ENCODE results near the gene RAI2.

Gene RAI2

DNA sequence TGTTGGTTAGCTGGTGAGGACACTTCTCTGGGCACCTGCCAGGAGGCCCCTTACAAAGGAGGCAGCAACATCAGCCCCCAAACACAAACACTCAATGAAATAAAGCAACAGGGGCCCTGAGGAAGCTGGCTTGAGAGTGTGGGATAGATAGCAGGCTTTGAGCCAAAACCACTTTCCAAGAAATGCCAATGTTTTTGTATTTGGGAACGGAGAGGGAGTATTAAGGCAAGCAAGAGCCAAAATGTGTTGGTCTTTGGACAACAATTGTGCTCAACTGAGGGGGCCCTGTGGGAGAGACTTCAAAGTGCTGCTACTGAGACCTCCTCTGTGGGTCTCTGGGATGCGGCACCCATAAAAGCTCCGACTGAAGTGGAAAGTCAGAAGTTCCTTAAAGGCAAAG, 41.0 kb downstream of the RAI2 start:
- no peak overlapping the region for H3K4me3 ChIP-seq (ENCODE audit: low read depth, low read length)
- no peak for TF ChIP-seq POLR2A (IDR thresholded peaks at IDR 0.05; ENCODE audit: extremely low read depth, insufficient read length)
- TF ChIP-seq, protein P1, sequence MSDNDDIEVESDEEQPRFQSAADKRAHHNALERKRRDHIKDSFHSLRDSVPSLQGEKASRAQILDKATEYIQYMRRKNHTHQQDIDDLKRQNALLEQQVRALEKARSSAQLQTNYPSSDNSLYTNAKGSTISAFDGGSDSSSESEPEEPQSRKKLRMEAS (IDR thresholded peaks at IDR 0.05; ENCODE audit: low read depth, low read length): no peak
- TF ChIP-seq, protein P2, sequence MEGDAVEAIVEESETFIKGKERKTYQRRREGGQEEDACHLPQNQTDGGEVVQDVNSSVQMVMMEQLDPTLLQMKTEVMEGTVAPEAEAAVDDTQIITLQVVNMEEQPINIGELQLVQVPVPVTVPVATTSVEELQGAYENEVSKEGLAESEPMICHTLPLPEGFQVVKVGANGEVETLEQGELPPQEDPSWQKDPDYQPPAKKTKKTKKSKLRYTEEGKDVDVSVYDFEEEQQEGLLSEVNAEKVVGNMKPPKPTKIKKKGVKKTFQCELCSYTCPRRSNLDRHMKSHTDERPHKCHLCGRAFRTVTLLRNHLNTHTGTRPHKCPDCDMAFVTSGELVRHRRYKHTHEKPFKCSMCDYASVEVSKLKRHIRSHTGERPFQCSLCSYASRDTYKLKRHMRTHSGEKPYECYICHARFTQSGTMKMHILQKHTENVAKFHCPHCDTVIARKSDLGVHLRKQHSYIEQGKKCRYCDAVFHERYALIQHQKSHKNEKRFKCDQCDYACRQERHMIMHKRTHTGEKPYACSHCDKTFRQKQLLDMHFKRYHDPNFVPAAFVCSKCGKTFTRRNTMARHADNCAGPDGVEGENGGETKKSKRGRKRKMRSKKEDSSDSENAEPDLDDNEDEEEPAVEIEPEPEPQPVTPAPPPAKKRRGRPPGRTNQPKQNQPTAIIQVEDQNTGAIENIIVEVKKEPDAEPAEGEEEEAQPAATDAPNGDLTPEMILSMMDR (IDR thresholded peaks at IDR 0.05; ENCODE audit: low read depth, low read length): no peak
- TF ChIP-seq MYC (IDR thresholded peaks at IDR 0.05; ENCODE audit: low read depth, low read length): no peak
- no peak for DNase-seq (ENCODE audit: low read depth)

DNA sequence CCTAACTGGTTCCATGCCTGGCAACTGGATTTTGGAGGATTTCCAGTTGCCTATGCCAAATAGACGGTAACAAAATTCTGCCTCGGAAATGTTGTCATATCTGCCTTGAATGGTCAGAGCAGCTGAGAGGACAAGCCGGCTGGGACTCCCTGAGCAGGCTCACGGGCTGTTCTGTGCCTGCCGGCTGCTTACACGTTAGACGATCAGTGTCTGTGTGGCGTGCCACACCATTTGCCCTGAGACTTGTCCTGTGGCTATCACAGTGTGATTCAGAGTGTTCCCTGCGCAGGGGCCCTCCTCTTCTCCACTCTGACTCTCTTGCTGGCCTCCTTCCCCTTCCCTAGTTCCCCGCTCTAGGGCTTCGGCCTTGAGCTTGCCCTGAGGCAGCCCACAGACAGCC, 42.4 kb downstream of the RAI2 start:
- no peak for DNase-seq (ENCODE audit: low read depth)
- no peak overlapping the region for H3K4me3 ChIP-seq (ENCODE audit: low read depth, low read length)
- TF ChIP-seq MYC (IDR thresholded peaks at IDR 0.05; ENCODE audit: low read depth, low read length) (no peak), POLR2A (IDR thresholded peaks at IDR 0.05; ENCODE audit: extremely low read depth, insufficient read length) (no peak)
- TF ChIP-seq, protein P1 (IDR thresholded peaks at IDR 0.05; ENCODE audit: low read depth, low read length): no peak
- TF ChIP-seq, protein P2 (IDR thresholded peaks at IDR 0.05; ENCODE audit: low read depth, low read length): no peak

DNA sequence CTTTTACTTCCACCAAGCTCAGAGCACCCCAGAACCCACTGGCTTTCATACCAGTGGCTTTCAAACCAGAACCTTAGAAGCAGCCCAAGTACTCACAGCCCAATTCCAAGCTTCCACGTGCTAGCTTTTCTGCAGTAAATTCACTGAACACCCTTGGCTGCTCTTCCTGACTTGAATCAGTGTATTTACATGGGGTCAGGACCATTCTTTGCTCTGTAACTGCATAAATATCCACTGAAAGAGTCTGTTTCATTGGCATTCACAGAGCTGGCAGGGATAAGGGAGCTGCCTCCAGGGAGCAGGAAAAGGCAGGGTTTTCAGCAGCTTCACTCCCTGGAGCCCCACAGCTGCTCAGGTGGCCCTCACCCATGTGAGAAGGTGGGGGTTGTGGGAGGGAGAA, 43.8 kb downstream of the RAI2 start:
- no peak for TF ChIP-seq POLR2A (IDR thresholded peaks at IDR 0.05; ENCODE audit: extremely low read depth, insufficient read length)
- no peak overlapping the region for H3K4me3 ChIP-seq (ENCODE audit: low read depth, low read length)
- DNase-seq (ENCODE audit: low read depth): no peak

DNA sequence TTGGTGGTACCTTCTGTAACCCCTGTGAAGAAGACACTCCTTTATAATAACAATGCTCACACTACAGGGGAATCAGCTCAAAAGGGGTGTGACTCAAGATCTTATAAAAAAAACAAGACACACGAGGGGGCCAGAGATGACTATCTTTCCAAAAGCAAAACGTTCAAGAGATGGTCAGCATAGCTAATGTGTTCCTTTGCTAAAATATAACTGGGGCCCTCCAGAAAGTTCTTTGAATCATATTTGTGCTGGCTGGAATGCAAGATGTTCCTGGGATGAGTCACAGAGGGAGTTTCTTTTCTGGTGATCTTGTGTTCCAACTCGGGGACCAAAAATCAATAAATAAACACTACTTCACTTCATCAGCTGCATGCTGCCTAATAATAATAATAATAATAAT, 46.5 kb downstream of the RAI2 start:
- TF ChIP-seq MYC (IDR thresholded peaks at IDR 0.05; ENCODE audit: low read depth, low read length) (no peak), POLR2A (IDR thresholded peaks at IDR 0.05; ENCODE audit: extremely low read depth, insufficient read length) (no peak)
- TF ChIP-seq, protein P1 (IDR thresholded peaks at IDR 0.05; ENCODE audit: low read depth, low read length): no peak
- TF ChIP-seq, protein P2 (IDR thresholded peaks at IDR 0.05; ENCODE audit: low read depth, low read length): no peak
- no peak for DNase-seq (ENCODE audit: low read depth)
- H3K4me3 ChIP-seq (ENCODE audit: low read depth, low read length): no peak overlapping the region

DNA sequence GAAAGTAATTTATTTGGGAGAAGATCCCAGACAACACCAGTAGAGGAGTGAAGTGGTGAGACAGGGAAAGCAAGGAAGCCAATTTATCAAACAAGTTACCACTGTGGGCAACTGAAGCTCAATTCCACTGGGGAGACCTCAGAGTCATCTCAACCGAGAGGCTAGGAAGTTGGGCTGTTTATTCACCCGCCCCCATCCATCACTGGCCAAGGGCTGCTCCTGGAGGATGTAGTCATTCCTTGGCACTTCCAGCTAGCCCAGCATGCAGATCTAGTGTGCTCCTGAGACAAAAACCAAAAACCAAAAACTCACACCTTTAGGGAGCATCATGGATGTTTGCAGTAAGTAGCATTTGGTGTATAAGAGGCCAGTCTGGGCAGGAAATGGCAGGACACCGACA, 47.0 kb downstream of the RAI2 start:
- no peak for TF ChIP-seq MYC (IDR thresholded peaks at IDR 0.05; ENCODE audit: low read depth, low read length)
- no peak for TF ChIP-seq POLR2A (IDR thresholded peaks at IDR 0.05; ENCODE audit: extremely low read depth, insufficient read length)
- TF ChIP-seq, protein P1 (IDR thresholded peaks at IDR 0.05; ENCODE audit: low read depth, low read length): no peak
- TF ChIP-seq, protein P2 (IDR thresholded peaks at IDR 0.05; ENCODE audit: low read depth, low read length): no peak
- H3K4me3 ChIP-seq (ENCODE audit: low read depth, low read length): no peak overlapping the region

DNA sequence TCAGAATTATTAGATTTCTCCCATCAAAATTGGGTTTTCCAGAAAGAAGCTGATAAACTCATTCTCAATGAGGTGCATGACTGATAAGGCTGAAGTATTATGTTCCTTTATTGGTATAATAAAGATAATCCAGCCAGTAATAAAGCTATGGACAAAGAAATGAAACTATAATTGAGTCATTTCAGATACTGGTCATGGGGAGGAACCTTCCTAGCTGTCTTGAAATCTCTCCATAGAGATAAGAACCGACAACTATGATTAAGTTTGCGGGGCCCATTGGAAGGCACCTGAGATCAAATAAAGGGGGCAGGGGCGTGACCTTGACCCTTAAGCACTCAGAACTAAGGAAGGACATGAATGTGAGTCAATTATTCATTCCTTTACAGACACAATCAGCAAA, 47.8 kb downstream of the RAI2 start:
- H3K4me3 ChIP-seq (ENCODE audit: low read depth, low read length): no peak overlapping the region
- TF ChIP-seq, protein P1 (IDR thresholded peaks at IDR 0.05; ENCODE audit: low read depth, low read length): no peak
- no peak for TF ChIP-seq POLR2A (IDR thresholded peaks at IDR 0.05; ENCODE audit: extremely low read depth, insufficient read length)
- DNase-seq (ENCODE audit: low read depth): no peak

More for the DNA sequence above, 47.0 kb downstream of the RAI2 start:
- no peak for DNase-seq (ENCODE audit: low read depth)

DNA sequence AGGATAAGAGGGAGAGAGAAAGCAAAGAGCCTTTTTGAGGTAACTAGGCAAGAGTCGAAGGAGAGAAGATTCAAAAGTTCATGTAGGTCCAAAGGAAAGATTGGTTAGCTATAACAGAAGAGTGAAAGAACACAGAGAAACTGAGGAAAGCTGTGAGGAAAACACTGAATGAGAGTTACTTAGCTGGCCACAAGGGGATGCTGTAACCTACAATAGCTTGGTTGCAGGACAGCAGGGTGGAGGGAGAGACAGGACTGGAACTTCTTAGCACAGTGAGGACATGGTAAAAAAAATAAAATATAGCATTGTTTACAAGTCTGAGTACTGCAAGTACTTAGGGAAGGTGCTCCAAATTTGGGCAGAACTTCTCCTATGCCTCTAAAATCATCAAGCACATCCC, 48.3 kb downstream of the RAI2 start:
- DNase-seq (ENCODE audit: low read depth): peak; percentile 12
- no peak for TF ChIP-seq POLR2A (IDR thresholded peaks at IDR 0.05; ENCODE audit: extremely low read depth, insufficient read length)
- TF ChIP-seq, protein P2 (IDR thresholded peaks at IDR 0.05; ENCODE audit: low read depth, low read length): peak; percentile 47
- no peak for TF ChIP-seq MYC (IDR thresholded peaks at IDR 0.05; ENCODE audit: low read depth, low read length)
- TF ChIP-seq, protein P1 (IDR thresholded peaks at IDR 0.05; ENCODE audit: low read depth, low read length): no peak

More for the DNA sequence above, 48.3 kb downstream of the RAI2 start:
- no peak overlapping the region for H3K4me3 ChIP-seq (ENCODE audit: low read depth, low read length)

Measured in NB4 (cell line).